Right lobe of liver (tissue), 4 donors: ENCODE data around the gene KRT13.

Experiments used
- POLR2A ChIP-seq: fragments of 450-650 bp; IDR thresholded peaks from one replicate; pipeline ENCODE4 v1.6.1; 2017; ENCODE audit warnings: antibody characterized with exemption, mild to moderate bottlenecking
- TF ChIP-seq, protein P1 (sequence below), 4 donors: fragments of 200-600 bp in 3 of 4; fragments of 450-650 bp in 1 of 4; IDR thresholded peaks; one replicate each; pipeline versions ENCODE4 v1.5.1 to v1.8.0; 2016 to 2022; ENCODE audit warnings: antibody characterized with exemption in 4 of 4, mild to moderate bottlenecking in 2 of 4
- donor health status: DM: no; HTN: no; CAD: no.
- donor health status: DM: no; HTN: no; CAD: no.
- donor health status: DM: no; HTN: yes; CAD: no.

DNA sequence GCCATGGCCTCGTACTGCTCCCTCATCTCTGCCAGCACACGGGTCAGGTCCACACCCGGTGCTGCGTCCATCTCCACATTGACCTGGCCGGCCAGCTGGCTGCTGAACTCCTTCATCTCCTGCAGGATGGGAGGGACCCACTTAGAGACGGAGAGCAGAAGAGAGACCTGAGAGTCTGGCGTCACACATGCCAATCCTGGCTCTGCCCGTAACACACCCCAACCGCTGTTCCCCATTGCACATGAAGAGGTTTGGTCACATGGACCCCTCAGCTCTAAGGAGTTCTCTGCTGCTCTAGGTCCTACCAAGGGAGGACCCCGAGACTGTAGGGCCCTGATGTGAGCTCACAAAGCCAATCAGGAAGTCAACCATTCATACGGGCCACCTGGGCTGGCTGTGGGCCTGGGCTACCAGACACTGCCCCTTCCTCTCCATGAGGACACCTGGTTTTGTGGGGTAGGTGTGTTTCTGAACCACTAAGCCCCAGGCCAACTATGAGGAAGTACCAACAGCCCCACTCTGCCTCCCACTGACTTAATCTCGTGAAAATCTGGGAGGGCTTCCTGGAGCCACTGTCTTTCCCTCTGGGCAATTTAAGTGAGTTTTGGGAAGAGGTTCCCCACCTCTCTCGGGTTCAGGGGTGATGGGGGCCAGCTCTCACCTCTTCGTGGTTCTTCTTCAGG, 10.9 kb upstream of the KRT13 start:
- TF ChIP-seq, protein P1, sequence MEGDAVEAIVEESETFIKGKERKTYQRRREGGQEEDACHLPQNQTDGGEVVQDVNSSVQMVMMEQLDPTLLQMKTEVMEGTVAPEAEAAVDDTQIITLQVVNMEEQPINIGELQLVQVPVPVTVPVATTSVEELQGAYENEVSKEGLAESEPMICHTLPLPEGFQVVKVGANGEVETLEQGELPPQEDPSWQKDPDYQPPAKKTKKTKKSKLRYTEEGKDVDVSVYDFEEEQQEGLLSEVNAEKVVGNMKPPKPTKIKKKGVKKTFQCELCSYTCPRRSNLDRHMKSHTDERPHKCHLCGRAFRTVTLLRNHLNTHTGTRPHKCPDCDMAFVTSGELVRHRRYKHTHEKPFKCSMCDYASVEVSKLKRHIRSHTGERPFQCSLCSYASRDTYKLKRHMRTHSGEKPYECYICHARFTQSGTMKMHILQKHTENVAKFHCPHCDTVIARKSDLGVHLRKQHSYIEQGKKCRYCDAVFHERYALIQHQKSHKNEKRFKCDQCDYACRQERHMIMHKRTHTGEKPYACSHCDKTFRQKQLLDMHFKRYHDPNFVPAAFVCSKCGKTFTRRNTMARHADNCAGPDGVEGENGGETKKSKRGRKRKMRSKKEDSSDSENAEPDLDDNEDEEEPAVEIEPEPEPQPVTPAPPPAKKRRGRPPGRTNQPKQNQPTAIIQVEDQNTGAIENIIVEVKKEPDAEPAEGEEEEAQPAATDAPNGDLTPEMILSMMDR (IDR thresholded peaks at IDR 0.05) = no peak
- no peak for TF ChIP-seq POLR2A
